ENCODE measurements around the gene FEZ2. TPM values are rescaled to one million over a fixed set of nuclear protein-coding genes. Genes with fewer than 3 reads are reported as not detected.

Gene FEZ2
- total RNA-seq, 2 donors from 2014 or later = 34.3 to 50.0 TPM

- Histone ChIP-seq H3K4me1 (no peaks in the 10 kb centered on the region), H3K9me3 (no peaks in the 10 kb centered on the region), H3K4me3 (no peak overlapping the region), H3K27me3 (no peaks in the 10 kb centered on the region), H3K9ac (ENCODE audit: low read depth in 2 of 2, low read length in 2 of 2) (no peak overlapping the region), H3K27ac (no peak overlapping the region), H3K36me3 (peaks cover 3% of the 10 kb centered on the region)
- TF ChIP-seq CTCF (IDR thresholded peaks at IDR 0.05) = no peak
- intact Hi-C loops (cut with DNase I) = no loop called here
- DNase-seq = no peak
Observed at GRCh38 chr2:36525245-36525644, 72.7 kb downstream of the FEZ2 start.

- Histone ChIP-seq H3K4me1 (no peaks in the 10 kb centered on the region), H3K9me3 (no peaks in the 10 kb centered on the region), H3K4me3 (no peak overlapping the region), H3K27ac (no peak overlapping the region), H3K9ac (ENCODE audit: low read depth in 2 of 2, low read length in 2 of 2) (no peak overlapping the region), H3K36me3 (peaks cover 3% of the 10 kb centered on the region), H3K27me3 (no peaks in the 10 kb centered on the region)
- no peak for TF ChIP-seq CTCF (IDR thresholded peaks at IDR 0.05)
- no peak for DNase-seq
- intact Hi-C loops (cut with DNase I) = no loop called here
Observed at GRCh38 chr2:36523153-36523552, 74.8 kb downstream of the FEZ2 start.

- intact Hi-C loops (cut with DNase I) = no loop called here
- no peaks in the 10 kb centered on the region for H3K4me1 ChIP-seq
- TF ChIP-seq CTCF (IDR thresholded peaks at IDR 0.05) = no peak
- H3K27me3 ChIP-seq = no peaks in the 10 kb centered on the region
- no peak overlapping the region for H3K9ac ChIP-seq (ENCODE audit: low read depth in 2 of 2, low read length in 2 of 2)
- no peak overlapping the region for H3K27ac ChIP-seq
- no peak overlapping the region for H3K4me3 ChIP-seq
- no peak for DNase-seq
- peaks cover 11% of the 10 kb centered on the region for H3K36me3 ChIP-seq
- no peaks in the 10 kb centered on the region for H3K9me3 ChIP-seq
Observed at GRCh38 chr2:36520431-36520830, 77.5 kb downstream of the FEZ2 start.

GRCh38 chr2:36516136-36516870, 81.7 kb downstream of the FEZ2 start:
- H3K36me3 ChIP-seq = peaks cover 20% of the 10 kb centered on the region
- H3K9ac ChIP-seq (ENCODE audit: low read depth in 2 of 2, low read length in 2 of 2) = no peak overlapping the region
- H3K4me3 ChIP-seq = no peak overlapping the region
- no peak for TF ChIP-seq CTCF (IDR thresholded peaks at IDR 0.05)
- no peaks in the 10 kb centered on the region for H3K27me3 ChIP-seq
- no peak overlapping the region for H3K27ac ChIP-seq
- no peaks in the 10 kb centered on the region for H3K9me3 ChIP-seq
- intact Hi-C loops (cut with DNase I) = no loop called here
- H3K4me1 ChIP-seq = no peaks in the 10 kb centered on the region
- DNase-seq = no peak

GRCh38 chr2:36515538-36515937, 82.4 kb downstream of the FEZ2 start:
- intact Hi-C loops (cut with DNase I) = no loop called here
- no peak for TF ChIP-seq CTCF (IDR thresholded peaks at IDR 0.05)

More at GRCh38 chr2:36515538-36515937, 82.4 kb downstream of the FEZ2 start:
- H3K36me3 ChIP-seq = peaks cover 20% of the 10 kb centered on the region
- H3K27ac ChIP-seq = no peak overlapping the region
- no peak for DNase-seq
- no peaks in the 10 kb centered on the region for H3K4me1 ChIP-seq
- H3K27me3 ChIP-seq = no peaks in the 10 kb centered on the region
- H3K4me3 ChIP-seq = no peak overlapping the region
- H3K9me3 ChIP-seq = no peaks in the 10 kb centered on the region
- H3K9ac ChIP-seq (ENCODE audit: low read depth in 2 of 2, low read length in 2 of 2) = no peak overlapping the region
